ENCODE data around the gene FAM174B.

The FAM174B gene

DNA sequence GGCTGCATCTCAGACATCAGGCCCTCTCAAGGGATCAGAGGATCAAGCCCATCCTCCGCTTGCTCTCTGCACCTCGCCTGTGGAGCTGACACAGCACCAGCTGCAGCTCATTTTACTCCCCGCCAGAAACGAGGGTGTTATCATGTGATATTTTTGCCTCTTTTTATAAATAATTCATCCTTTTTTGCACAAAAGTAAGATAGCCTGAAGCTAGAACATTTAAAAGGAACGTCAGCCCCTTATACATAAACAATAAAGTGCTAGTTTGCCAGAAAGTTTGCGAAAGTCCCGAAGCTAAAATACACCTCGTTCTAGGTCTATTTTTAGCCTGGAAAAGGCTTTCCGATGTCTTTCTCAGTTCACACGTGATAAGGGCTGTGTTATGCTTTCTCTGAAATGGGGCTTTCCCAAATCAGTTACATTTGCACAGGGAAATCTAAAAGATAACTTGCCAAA is 9.6 kb upstream of the FAM174B start:
- peak in 5 of 58 donors; percentile 4 to 64 (median 19) for DNase-seq

DNA sequence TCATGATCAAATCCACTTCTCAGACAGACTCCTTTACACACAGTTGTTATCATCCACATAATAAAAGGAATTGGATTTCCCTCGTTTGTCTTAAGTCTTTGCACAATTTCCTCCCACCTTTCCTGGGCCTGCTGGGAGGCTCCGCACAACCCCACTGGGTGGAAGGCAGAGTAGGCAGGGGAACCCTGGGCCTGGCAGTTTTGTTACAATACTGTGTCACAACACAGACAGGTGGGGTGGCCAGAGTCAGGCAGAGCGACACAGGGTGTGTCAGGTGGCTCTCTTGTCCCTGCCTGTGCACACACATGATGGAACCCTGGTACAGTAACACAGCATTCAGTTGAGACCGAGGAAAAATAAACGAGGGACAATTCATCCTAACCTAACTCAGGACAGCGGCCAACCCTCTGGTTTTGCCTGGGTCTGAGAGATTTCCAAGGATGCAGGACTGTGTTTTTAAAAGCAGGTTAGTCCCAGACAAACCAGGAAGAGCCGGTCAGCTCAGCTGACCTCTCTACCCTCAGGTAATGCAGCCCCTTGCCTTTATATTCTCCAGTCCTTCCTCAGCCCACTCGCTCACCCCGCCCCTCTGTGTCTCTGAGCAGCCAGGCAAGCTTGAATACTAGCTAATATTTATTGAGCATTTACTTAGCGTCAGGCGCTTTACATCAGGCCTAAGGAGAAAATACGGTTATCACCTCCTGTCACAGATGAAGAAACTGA is 8.8 kb upstream of the FAM174B start:
- DNase-seq, result no peak

GRCh38 chr15:92663250-92663951 is 7.8 kb upstream of the FAM174B start:
- no peak for DNase-seq

DNA sequence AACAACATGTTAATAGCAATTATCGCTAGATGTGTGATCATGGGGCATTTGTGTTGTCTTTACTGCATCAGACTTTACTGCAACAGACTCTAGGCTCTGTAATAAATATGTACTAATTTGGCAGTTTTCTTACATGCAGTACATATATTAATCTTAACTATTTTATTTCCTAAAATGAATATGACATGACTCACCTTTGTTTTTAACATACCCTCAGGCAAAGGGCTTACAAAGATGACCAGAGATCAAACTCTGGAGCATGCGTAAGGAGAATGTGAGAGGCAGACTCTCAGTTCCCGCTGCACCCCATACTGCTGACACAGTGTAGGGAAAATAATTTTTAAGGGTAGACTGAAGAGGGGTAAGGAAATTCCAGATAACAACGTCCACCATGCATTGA is 7.2 kb upstream of the FAM174B start:
- no peak for DNase-seq

DNA sequence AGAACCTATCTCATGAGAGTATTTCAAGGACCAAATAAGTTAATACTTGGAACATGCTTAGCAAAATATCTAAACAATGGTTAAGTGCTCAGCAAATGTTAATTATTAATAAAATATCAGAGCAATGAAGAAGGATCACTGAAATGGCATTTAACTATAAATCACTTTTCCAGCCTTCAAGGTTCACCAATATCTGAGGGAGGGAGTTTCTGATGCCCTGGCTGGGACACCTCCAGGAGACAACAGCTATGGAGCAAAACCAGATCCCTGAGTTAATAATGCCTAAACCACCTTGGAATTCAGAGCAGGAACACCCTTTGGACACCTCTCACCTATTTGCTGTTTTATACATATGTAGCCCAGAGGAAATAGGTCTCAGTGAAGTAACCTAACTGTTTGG is 6.4 kb upstream of the FAM174B start:
- DNase-seq, result no peak

DNA sequence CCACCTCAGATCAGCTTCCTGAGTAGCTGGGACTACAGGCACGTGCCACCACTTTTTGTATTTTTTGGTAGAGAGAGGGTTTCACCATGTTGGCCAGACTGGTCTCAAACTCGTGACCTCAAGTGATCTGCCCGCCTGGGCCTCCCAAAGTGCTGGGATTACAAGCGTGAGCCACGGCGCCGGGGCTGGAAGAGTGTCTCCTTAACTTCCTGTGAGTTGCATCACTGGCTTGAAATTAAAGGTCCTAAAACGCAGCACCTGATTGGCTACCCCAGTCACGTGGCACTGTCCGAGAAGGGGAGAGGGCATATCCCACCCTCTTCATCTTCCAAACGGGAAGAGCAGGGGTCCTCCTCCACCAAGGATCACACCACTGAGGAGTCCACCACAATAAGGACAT is 5.5 kb upstream of the FAM174B start:
- no peak for DNase-seq

- DNase-seq, result no peak
Measured at GRCh38 chr15:92657486-92657885, 1.9 kb upstream of the FAM174B start.

DNA sequence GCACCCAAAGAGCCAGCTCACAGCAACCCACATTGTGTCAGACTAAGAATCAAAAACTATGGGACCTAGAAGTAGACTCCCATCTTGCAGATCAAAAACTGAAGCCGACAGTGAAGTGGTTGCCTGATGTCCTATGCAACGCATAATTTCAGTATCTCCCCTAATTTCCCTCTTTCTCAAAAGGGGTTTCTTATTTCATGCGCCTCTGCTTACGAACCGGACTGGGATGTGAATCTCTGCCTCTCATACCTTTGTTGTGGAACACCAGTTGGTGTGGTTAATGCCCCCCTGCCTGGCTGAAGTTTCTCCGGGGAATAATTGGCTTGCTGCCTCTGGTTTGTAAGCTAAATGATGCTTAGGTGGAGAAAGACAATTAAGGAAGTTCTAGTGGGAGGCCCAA is 514 bp upstream of the FAM174B start:
- DNase-seq, result no peak

GRCh38 chr15:92654662-92655061 is 913 bp downstream of the FAM174B start:
- DNase-seq, result no peak

- peak in 22 of 58 donors; percentile 10 to 68 (median 23) for DNase-seq
Measured at GRCh38 chr15:92653836-92654539, 1.6 kb downstream of the FAM174B start.

- no peak for DNase-seq
Measured at GRCh38 chr15:92653366-92653765, 2.2 kb downstream of the FAM174B start.

- no peak for DNase-seq
Measured at GRCh38 chr15:92652576-92652966, 3.0 kb downstream of the FAM174B start.

GRCh38 chr15:92651877-92652575 is 3.5 kb downstream of the FAM174B start:
- no peak for DNase-seq

DNA sequence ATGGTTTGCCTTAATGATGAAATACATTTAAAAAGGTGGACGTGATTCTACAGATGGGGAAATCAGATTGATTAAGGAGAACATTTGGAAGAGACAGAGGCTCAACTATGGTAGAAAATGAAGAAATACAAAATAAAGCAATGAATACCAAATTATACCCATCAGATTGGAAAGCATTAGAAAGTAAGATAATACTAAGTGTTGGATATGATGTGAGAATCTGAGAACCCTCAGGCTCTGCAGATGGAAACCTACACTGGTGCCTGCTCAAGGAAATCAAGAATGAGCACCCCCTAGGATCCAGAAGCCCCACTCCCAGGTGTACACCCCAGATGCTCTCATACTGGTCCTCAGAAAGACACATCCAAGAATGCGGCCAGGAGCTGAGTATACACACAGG is 4.6 kb downstream of the FAM174B start:
- DNase-seq, result no peak

DNA sequence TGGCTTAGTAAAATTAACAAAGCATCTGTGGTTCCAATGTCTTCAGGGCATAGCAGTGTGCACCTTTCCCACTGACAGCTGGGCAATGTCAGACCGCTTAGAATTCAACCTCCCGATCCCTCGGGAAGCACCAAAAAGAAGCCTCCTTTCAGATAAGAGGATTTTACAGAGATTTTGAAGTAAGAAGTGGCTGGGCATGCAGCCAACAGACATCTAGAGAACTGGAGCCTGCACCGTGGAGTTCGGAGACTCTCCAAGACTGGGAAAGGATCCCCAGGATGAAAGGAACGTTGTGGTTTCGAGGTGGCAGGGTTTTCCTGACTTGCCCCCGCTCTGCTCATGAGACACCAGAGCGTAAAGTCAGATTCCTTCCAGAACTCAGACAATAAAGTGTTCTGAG is 5.3 kb downstream of the FAM174B start:
- DNase-seq, result peak in 10 of 58 donors; percentile 10 to 36 (median 20)

GRCh38 chr15:92648190-92648875 is 7.2 kb downstream of the FAM174B start:
- DNase-seq, result no peak

GRCh38 chr15:92647467-92648163 is 8.0 kb downstream of the FAM174B start:
- no peak for DNase-seq

DNA sequence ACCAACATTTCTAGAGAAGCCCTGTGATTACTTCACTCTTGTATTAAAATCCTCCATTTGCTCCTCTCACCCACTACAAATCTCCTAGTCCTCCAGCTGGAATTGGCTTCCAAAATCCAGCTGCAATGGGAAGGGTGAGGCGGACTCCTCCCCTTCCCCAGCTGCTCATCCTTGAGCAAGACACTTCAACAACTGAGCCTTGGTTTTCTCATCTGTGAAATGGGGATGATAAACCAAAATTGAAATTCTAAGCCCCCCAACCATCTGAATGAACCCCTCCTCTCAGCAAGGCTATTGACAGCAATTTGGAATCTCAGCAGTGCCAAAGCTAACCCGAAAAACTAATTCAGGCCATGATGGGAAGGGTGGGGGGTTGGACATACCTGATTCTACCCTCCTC is 9.4 kb downstream of the FAM174B start:
- DNase-seq, result no peak

DNA sequence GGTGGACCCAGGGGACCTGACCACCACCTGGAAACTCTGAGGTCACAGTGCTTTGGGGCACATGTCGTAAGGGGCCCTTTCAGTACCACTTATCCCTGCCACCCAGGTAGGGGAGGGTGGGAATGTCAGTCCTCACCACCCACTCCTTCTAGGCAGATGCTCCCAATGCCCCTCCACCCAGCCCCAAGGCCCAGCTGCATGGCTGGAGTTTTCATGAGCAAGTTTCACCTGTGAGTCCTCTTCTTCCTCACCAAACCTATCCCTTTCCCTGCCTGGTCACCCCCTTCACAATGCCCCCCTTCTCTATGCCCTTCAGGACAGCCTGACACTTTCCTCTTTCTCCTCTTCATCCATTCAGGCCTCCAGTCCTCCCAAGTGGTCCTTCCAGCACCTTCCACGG is 9.8 kb downstream of the FAM174B start:
- DNase-seq, result no peak

DNA sequence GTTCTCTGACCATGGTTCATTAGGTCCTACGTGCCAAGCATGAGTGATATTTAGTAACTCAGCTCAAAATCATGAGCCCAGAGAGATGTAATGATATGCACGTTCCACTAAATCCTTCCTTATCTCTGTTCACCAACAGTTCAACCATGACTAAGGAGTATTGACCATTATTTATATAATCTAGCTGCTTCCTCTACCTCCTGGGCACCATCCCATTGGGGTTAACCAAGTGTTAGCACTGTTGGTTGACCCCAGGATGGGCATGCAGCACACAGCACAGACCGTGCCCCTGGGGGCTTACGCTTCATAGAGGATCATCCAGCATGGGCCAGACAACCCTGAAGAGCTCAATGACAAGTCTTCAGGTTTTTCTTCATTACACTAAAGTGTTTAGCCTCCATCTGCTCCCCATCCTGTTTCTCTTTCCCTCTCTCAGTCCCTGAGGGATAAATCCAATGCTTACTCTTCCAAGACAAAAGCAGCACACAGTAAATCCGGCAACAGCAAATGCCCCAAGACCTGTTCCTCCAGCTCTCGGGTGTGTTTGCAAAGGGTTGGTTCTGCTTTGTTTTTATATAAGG is 10.4 kb downstream of the FAM174B start:
- no peak for DNase-seq

Data from anterior cingulate cortex (tissue), 58 donors.